Suprapubic skin (tissue), 3 donors: Measurements from ENCODE around the gene ORMDL3.

Source experiments
- CTCF ChIP-seq, 2 donors: fragments of 200-600 bp in 1 of 2; fragments of 450-650 bp in 1 of 2; sonication (generic) in 1 of 2; IDR thresholded peaks; one replicate each; pipeline ENCODE4 v1.5.1; 2016 to 2019; ENCODE audit warnings: antibody characterized with exemption in 2 of 2, mild to moderate bottlenecking in 1 of 2, moderate library complexity in 1 of 2
- POLR2A ChIP-seq, 2 donors: fragments of 450-650 bp; IDR thresholded peaks; one replicate each; pipeline ENCODE4 v1.6.1; 2017; ENCODE audit warnings: antibody characterized with exemption in 2 of 2, mild to moderate bottlenecking in 2 of 2, moderate library complexity in 2 of 2

DNA sequence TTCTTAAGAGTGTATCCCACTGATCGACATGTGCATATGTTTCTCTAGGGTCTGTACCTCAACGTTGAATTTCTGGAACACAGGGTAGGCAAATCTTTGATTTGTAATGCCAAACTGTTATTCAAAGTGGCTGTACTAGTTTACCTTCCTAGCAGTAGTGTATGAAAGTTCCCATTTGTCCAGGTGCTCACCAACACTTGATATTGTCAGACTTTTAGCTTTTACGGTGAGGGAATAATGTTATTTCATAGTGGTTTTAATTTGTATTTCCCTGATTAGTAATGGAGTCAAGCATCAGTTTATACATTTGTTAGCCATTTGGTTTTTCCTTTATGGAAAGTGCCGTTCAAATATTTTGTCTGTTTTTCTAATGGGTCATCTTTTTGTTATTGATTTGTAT is 29.3 kb downstream of the ORMDL3 start:
- TF ChIP-seq CTCF (IDR thresholded peaks at IDR 0.05), result no peak
- TF ChIP-seq POLR2A (IDR thresholded peaks at IDR 0.05), result no peak
